Measurements from ENCODE around the gene ITGB6.

DNA sequence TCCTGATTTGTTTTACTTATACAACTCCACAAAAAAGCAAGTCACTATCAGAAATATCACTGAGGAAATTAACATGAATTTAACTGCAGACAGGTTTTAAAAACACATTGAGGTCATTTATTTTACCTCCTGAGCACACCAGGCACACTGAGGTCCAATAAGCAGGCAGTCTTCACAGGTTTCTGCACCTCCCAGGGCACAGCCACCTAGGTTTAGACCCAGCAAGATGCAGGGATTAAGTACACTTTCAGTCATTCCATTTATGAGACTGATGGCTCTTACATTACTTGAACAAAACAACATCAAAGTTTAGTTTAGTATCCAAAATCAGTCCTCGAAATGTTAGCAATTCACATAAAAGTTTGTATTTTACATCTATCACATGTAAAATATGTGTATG lies 1.0 kb downstream of the ITGB6 start:
- TF ChIP-seq CTCF (IDR thresholded peaks at IDR 0.05; ENCODE audit: extremely low read depth in 1 of 2, insufficient read depth in 1 of 2, low read depth in 1 of 2, low read length in 2 of 2) = no peak
- TF ChIP-seq EZH2 (IDR thresholded peaks at IDR 0.05; ENCODE audit: borderline replicate concordance, low read depth, low read length, severe bottlenecking) = no peak
- TF ChIP-seq MYC (IDR thresholded peaks at IDR 0.05; ENCODE audit: low read depth, low read length) = no peak
- no peak for TF ChIP-seq JUN (IDR thresholded peaks at IDR 0.05; ENCODE audit: borderline replicate concordance, insufficient read depth, insufficient read length, low read depth)
